ENCODE results near the gene GMPPA. TPM values are rescaled to one million over a fixed set of nuclear protein-coding genes. Genes with fewer than 3 reads are reported as not detected.

The GMPPA gene
- total and polyA plus RNA-seq, 9 of the 15 experiments (the other 6 are each of a cell fraction or from before 2014, with no cell fraction given) = 7.0 to 101 (median 66.7) TPM

DNA sequence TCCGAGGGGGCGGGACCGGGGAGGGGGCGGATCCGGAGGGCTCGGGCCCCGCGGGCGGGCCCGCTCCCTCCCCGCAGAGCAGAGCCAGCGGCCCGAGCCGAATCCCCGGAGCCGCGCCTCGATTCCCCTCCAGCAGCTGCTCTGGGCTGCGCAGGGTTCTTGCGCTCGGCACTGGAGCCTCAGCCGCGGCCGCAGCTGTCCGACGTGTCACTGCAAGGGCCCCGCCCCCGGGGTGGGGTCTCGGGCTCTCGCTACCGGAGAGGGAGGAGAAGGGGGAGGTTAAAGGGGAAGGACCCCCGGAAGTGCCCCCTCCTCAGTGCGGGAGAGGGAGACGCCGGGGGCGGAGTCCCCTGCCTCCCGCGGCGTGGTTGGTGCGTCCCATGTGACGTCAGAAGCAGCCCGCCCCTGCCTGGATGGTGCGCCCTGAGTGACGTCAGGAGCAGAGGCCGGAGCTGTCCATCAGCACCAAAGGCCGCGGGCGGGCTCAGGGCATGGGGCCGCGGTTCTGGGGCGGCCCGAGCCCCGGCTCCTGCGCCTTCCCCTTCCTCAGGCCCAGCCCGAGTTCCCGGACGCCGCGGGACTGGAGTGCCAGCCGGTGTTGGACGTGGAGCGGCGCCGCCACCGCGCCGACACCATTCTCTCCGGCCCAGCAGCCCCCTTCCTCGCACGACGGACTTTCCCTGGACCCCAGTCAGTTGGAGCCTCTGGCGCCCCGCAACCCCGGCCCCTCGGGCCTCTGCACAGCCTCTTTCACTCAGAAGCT, 45.1 kb downstream of the GMPPA start, which contains the start of the genes CHPF and TMEM198 (continued):
- TF ChIP-seq, protein P1, sequence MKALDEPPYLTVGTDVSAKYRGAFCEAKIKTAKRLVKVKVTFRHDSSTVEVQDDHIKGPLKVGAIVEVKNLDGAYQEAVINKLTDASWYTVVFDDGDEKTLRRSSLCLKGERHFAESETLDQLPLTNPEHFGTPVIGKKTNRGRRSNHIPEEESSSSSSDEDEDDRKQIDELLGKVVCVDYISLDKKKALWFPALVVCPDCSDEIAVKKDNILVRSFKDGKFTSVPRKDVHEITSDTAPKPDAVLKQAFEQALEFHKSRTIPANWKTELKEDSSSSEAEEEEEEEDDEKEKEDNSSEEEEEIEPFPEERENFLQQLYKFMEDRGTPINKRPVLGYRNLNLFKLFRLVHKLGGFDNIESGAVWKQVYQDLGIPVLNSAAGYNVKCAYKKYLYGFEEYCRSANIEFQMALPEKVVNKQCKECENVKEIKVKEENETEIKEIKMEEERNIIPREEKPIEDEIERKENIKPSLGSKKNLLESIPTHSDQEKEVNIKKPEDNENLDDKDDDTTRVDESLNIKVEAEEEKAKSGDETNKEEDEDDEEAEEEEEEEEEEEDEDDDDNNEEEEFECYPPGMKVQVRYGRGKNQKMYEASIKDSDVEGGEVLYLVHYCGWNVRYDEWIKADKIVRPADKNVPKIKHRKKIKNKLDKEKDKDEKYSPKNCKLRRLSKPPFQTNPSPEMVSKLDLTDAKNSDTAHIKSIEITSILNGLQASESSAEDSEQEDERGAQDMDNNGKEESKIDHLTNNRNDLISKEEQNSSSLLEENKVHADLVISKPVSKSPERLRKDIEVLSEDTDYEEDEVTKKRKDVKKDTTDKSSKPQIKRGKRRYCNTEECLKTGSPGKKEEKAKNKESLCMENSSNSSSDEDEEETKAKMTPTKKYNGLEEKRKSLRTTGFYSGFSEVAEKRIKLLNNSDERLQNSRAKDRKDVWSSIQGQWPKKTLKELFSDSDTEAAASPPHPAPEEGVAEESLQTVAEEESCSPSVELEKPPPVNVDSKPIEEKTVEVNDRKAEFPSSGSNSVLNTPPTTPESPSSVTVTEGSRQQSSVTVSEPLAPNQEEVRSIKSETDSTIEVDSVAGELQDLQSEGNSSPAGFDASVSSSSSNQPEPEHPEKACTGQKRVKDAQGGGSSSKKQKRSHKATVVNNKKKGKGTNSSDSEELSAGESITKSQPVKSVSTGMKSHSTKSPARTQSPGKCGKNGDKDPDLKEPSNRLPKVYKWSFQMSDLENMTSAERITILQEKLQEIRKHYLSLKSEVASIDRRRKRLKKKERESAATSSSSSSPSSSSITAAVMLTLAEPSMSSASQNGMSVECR (CRISPR knock-in tag; IDR thresholded peaks at IDR 0.05) = peak; percentile 36
- no peak for TF ChIP-seq ZNF507 (tag; conservative IDR thresholded peaks at IDR 0.05)
- TF ChIP-seq, protein P2, sequence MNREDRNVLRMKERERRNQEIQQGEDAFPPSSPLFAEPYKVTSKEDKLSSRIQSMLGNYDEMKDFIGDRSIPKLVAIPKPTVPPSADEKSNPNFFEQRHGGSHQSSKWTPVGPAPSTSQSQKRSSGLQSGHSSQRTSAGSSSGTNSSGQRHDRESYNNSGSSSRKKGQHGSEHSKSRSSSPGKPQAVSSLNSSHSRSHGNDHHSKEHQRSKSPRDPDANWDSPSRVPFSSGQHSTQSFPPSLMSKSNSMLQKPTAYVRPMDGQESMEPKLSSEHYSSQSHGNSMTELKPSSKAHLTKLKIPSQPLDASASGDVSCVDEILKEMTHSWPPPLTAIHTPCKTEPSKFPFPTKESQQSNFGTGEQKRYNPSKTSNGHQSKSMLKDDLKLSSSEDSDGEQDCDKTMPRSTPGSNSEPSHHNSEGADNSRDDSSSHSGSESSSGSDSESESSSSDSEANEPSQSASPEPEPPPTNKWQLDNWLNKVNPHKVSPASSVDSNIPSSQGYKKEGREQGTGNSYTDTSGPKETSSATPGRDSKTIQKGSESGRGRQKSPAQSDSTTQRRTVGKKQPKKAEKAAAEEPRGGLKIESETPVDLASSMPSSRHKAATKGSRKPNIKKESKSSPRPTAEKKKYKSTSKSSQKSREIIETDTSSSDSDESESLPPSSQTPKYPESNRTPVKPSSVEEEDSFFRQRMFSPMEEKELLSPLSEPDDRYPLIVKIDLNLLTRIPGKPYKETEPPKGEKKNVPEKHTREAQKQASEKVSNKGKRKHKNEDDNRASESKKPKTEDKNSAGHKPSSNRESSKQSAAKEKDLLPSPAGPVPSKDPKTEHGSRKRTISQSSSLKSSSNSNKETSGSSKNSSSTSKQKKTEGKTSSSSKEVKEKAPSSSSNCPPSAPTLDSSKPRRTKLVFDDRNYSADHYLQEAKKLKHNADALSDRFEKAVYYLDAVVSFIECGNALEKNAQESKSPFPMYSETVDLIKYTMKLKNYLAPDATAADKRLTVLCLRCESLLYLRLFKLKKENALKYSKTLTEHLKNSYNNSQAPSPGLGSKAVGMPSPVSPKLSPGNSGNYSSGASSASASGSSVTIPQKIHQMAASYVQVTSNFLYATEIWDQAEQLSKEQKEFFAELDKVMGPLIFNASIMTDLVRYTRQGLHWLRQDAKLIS (CRISPR knock-in tag; IDR thresholded peaks at IDR 0.05) = no peak
- no peak for TF ChIP-seq HNRNPK (IDR thresholded peaks at IDR 0.05; ENCODE audit: low read depth, low read length, poor library complexity, severe bottlenecking)
- TF ChIP-seq, protein P3, sequence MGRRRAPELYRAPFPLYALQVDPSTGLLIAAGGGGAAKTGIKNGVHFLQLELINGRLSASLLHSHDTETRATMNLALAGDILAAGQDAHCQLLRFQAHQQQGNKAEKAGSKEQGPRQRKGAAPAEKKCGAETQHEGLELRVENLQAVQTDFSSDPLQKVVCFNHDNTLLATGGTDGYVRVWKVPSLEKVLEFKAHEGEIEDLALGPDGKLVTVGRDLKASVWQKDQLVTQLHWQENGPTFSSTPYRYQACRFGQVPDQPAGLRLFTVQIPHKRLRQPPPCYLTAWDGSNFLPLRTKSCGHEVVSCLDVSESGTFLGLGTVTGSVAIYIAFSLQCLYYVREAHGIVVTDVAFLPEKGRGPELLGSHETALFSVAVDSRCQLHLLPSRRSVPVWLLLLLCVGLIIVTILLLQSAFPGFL (CRISPR knock-in tag; IDR thresholded peaks at IDR 0.05) = no peak
- TF ChIP-seq KDM5B (IDR thresholded peaks at IDR 0.05; ENCODE audit: insufficient replicate concordance, low read depth, low read length) = no peak
- TF ChIP-seq CBX2 (IDR thresholded peaks at IDR 0.05; ENCODE audit: insufficient read depth, low read length, poor library complexity, severe bottlenecking) = no peak
- TF ChIP-seq, protein P4, sequence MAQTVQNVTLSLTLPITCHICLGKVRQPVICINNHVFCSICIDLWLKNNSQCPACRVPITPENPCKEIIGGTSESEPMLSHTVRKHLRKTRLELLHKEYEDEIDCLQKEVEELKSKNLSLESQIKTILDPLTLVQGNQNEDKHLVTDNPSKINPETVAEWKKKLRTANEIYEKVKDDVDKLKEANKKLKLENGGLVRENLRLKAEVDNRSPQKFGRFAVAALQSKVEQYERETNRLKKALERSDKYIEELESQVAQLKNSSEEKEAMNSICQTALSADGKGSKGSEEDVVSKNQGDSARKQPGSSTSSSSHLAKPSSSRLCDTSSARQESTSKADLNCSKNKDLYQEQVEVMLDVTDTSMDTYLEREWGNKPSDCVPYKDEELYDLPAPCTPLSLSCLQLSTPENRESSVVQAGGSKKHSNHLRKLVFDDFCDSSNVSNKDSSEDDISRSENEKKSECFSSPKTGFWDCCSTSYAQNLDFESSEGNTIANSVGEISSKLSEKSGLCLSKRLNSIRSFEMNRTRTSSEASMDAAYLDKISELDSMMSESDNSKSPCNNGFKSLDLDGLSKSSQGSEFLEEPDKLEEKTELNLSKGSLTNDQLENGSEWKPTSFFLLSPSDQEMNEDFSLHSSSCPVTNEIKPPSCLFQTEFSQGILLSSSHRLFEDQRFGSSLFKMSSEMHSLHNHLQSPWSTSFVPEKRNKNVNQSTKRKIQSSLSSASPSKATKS (CRISPR knock-in tag; IDR thresholded peaks at IDR 0.05) = no peak
- TF ChIP-seq FOXM1 (IDR thresholded peaks at IDR 0.05; ENCODE audit: low read depth) = peak; percentile 44; the same call in 1 of the 2 replicates
- 0 out of 2 replicates have a peak, but pooled peaks have one; percentile 73 for TF ChIP-seq FOXM1 (CRISPR knock-in tag; IDR thresholded peaks at IDR 0.05; ENCODE audit: low read depth)
- no peak for TF ChIP-seq NELFE (IDR thresholded peaks at IDR 0.05; ENCODE audit: insufficient read depth, insufficient read length)
- TF ChIP-seq ZKSCAN1 (IDR thresholded peaks at IDR 0.05; ENCODE audit: low read depth, low read length) = peak; percentile 11; the same call in 1 of the 2 replicates
- TF ChIP-seq POLR2G (IDR thresholded peaks at IDR 0.05; ENCODE audit: low read depth, low read length) = peak; percentile 85
- TF ChIP-seq MCM5 (IDR thresholded peaks at IDR 0.05; ENCODE audit: low read depth) = no peak
- no peak for TF ChIP-seq KAT2B (IDR thresholded peaks at IDR 0.05; ENCODE audit: low read depth, low read length)

Data from K562 (cell line).